Stimulated activated naive B cell treated with anti-CD40 and anti-IgM and Interleukin-4, amounts not matched to agents 10 μg/mL and 1 μg/mL and 100 μg/mL, for 72 hours (primary cell): ENCODE results near the gene PCDHGA12.
"Not testable (repeated sequence)": the region's sequence is repeated elsewhere in the genome, so short reads cannot be mapped to it uniquely, and the experiment has no call there.

Experiments used
- ATAC-seq, 2 donors: fragments of 150-1000 bp; cut with Tn5 transposase; replicated peaks; 2 replicates each; pipeline ENCODE4 v1.10.0; 2021; ENCODE audit warnings: moderate library complexity in 1 of 2
- DNase-seq: peaks from one replicate; pipeline ENCODE4 v3.0.0; 2021
- H3K27ac Mint-ChIP-seq: one replicate; pipeline ENCODE4 v1.8.0; 2022; ENCODE audit warnings: mild to moderate bottlenecking, mixed read lengths
- H3K27me3 Mint-ChIP-seq, 2 donors: one replicate each; pipeline ENCODE4 v1.8.0; 2022; ENCODE audit warnings: mixed read lengths in 2 of 2
- H3K36me3 Mint-ChIP-seq, 2 donors: one replicate each; pipeline ENCODE4 v1.8.0; 2022; ENCODE audit warnings: mixed read lengths in 2 of 2, mild to moderate bottlenecking in 1 of 2
- H3K4me1 Mint-ChIP-seq, 2 donors: one replicate each; pipeline ENCODE4 v1.8.0; 2022; ENCODE audit warnings: mixed read lengths in 2 of 2, mild to moderate bottlenecking in 1 of 2
- H3K4me3 Mint-ChIP-seq, 2 donors: one replicate each; pipeline ENCODE4 v1.8.0; 2022; ENCODE audit warnings: mild to moderate bottlenecking in 2 of 2, mixed read lengths in 2 of 2, moderate library complexity in 1 of 2
- H3K9me3 Mint-ChIP-seq, 2 donors: one replicate each; pipeline ENCODE4 v1.8.0; 2022; ENCODE audit warnings: mixed read lengths in 2 of 2, mild to moderate bottlenecking in 1 of 2

PCDHGA12 gene

GRCh38 chr5:141415275-141415618 is 15.1 kb upstream of the PCDHGA12 start:
- H3K4me3 Mint-ChIP-seq: peak overlapping the region in 1 of 2 donors; percentile 25
- ATAC-seq, DNase-seq: not testable (repeated sequence)
- H3K27me3 Mint-ChIP-seq: peaks cover 58 to 72% of the 10 kb centered on the region in 2 donors
- H3K4me1 Mint-ChIP-seq: peaks cover 16 to 22% of the 10 kb centered on the region in 2 donors
- H3K9me3 Mint-ChIP-seq: peaks cover 10 to 25% of the 10 kb centered on the region in 2 donors
- peak overlapping the region; percentile 62 for H3K27ac Mint-ChIP-seq
- H3K36me3 Mint-ChIP-seq: peaks cover 22 to 26% of the 10 kb centered on the region in 2 donors

- DNase-seq: not testable (repeated sequence)
- peak within 1 kb of the TSS; percentile 88 for H3K27ac Mint-ChIP-seq
- peaks cover 23 to 24% of the 10 kb centered on the region in 2 donors for H3K36me3 Mint-ChIP-seq
- peaks cover 16 to 30% of the 10 kb centered on the region in 2 donors for H3K4me1 Mint-ChIP-seq
- peaks cover 68 to 88% of the 10 kb centered on the region in 2 donors for H3K27me3 Mint-ChIP-seq
- peaks cover 16 to 28% of the 10 kb centered on the region in 2 donors for H3K9me3 Mint-ChIP-seq
- peak within 1 kb of the TSS; percentile 63 to 75 for H3K4me3 Mint-ChIP-seq
- peak; percentile 55 to 75 for ATAC-seq
Observed at GRCh38 chr5:141417494-141418172, 12.7 kb upstream of the PCDHGA12 start, which contains the start of gene PCDHGB7. TSS of gene PCDHGB7 (plus strand) at chr5:141417677. CDS start at chr5:141417860, 183 bp downstream.

GRCh38 chr5:141419074-141419880 is 11.0 kb upstream of the PCDHGA12 start:
- Mint-ChIP-seq H3K27me3 (peaks cover 63 to 79% of the 10 kb centered on the region in 2 donors), H3K36me3 (peaks cover 19 to 23% of the 10 kb centered on the region in 2 donors), H3K9me3 (peaks cover 16 to 26% of the 10 kb centered on the region in 2 donors), H3K4me3 (peak overlapping the region in 1 of 2 donors; percentile 25), H3K4me1 (peaks cover 9 to 18% of the 10 kb centered on the region in 2 donors), H3K27ac (peak overlapping the region; percentile 67)
- no peak for ATAC-seq
- no peak for DNase-seq

- DNase-seq (no peak), ATAC-seq (no peak)
- H3K4me1 Mint-ChIP-seq: peaks cover 6 to 18% of the 10 kb centered on the region in 2 donors
- H3K36me3 Mint-ChIP-seq: peaks cover 13 to 18% of the 10 kb centered on the region in 2 donors
- H3K4me3 Mint-ChIP-seq: peak within 1 kb of the TSS; percentile 75 to 76
- peaks cover 13 to 23% of the 10 kb centered on the region in 2 donors for H3K9me3 Mint-ChIP-seq
- H3K27ac Mint-ChIP-seq: peak within 1 kb of the TSS; percentile 83
- H3K27me3 Mint-ChIP-seq: peaks cover 63 to 68% of the 10 kb centered on the region in 2 donors
Observed at GRCh38 chr5:141420855-141421488, 9.3 kb upstream of the PCDHGA12 start, which contains the start of gene PCDHGA11. TSS of gene PCDHGA11 (plus strand) at chr5:141421051. CDS start at chr5:141421228, 177 bp downstream.

GRCh38 chr5:141421489-141421855 is 8.8 kb upstream of the PCDHGA12 start:
- DNase-seq (no peak), ATAC-seq (no peak)
- peaks cover 13 to 18% of the 10 kb centered on the region in 2 donors for H3K36me3 Mint-ChIP-seq
- H3K4me3 Mint-ChIP-seq: peak overlapping the region; percentile 75 to 76
- peaks cover 68% of the 10 kb centered on the region in 2 donors for H3K27me3 Mint-ChIP-seq
- H3K4me1 Mint-ChIP-seq: peaks cover 6 to 18% of the 10 kb centered on the region in 2 donors
- H3K27ac Mint-ChIP-seq: peak overlapping the region; percentile 83
- peaks cover 13 to 23% of the 10 kb centered on the region in 2 donors for H3K9me3 Mint-ChIP-seq

- peaks cover 13 to 18% of the 10 kb centered on the region in 2 donors for H3K36me3 Mint-ChIP-seq
- peak overlapping the region in 1 of 2 donors; percentile 25 for H3K4me3 Mint-ChIP-seq
- ATAC-seq (no peak), DNase-seq (no peak)
- peaks cover 11 to 22% of the 10 kb centered on the region in 2 donors for H3K9me3 Mint-ChIP-seq
- peaks cover 68 to 73% of the 10 kb centered on the region in 2 donors for H3K27me3 Mint-ChIP-seq
- H3K4me1 Mint-ChIP-seq: peaks cover 3 to 12% of the 10 kb centered on the region in 2 donors
- H3K27ac Mint-ChIP-seq: no peak overlapping the region
Observed at GRCh38 chr5:141422742-141423291, 7.5 kb upstream of the PCDHGA12 start.

GRCh38 chr5:141427783-141428426 is 2.4 kb upstream of the PCDHGA12 start:
- Mint-ChIP-seq H3K36me3 (peaks cover 6 to 29% of the 10 kb centered on the region in 2 donors), H3K27me3 (peaks cover 61 to 65% of the 10 kb centered on the region in 2 donors), H3K9me3 (peaks cover 15 to 17% of the 10 kb centered on the region in 2 donors), H3K4me3 (no peak overlapping the region), H3K4me1 (peaks cover 14 to 22% of the 10 kb centered on the region in 2 donors), H3K27ac (no peak overlapping the region)
- DNase-seq (no peak), ATAC-seq (no peak)

- Mint-ChIP-seq H3K27ac (peak overlapping the region; percentile 76), H3K4me1 (peaks cover 14 to 22% of the 10 kb centered on the region in 2 donors), H3K9me3 (peaks cover 20 to 24% of the 10 kb centered on the region in 2 donors), H3K4me3 (peak overlapping the region; percentile 64 to 82), H3K27me3 (peaks cover 55 to 73% of the 10 kb centered on the region in 2 donors), H3K36me3 (peaks cover 9 to 32% of the 10 kb centered on the region in 2 donors)
- DNase-seq: no peak
- ATAC-seq: peak; percentile 25 to 69
Observed at GRCh38 chr5:141431286-141431685, 979 bp downstream of the PCDHGA12 start.

GRCh38 chr5:141432308-141432707 is 2.0 kb downstream of the PCDHGA12 start:
- DNase-seq, ATAC-seq: not testable (repeated sequence)
- peaks cover 20 to 24% of the 10 kb centered on the region in 2 donors for H3K9me3 Mint-ChIP-seq
- H3K4me1 Mint-ChIP-seq: peaks cover 14 to 22% of the 10 kb centered on the region in 2 donors
- H3K36me3 Mint-ChIP-seq: peaks cover 9 to 32% of the 10 kb centered on the region in 2 donors
- H3K27me3 Mint-ChIP-seq: peaks cover 48 to 71% of the 10 kb centered on the region in 2 donors
- H3K4me3 Mint-ChIP-seq: peak overlapping the region in 1 of 2 donors; percentile 82
- H3K27ac Mint-ChIP-seq: peak overlapping the region; percentile 81

GRCh38 chr5:141432726-141433125 is 2.4 kb downstream of the PCDHGA12 start:
- peaks cover 48 to 67% of the 10 kb centered on the region in 2 donors for H3K27me3 Mint-ChIP-seq
- not testable (repeated sequence) for H3K27ac Mint-ChIP-seq

GRCh38 chr5:141434006-141434405 is 3.7 kb downstream of the PCDHGA12 start:
- Mint-ChIP-seq H3K36me3 (peaks cover 9 to 23% of the 10 kb centered on the region in 2 donors), H3K4me3 (no peak overlapping the region), H3K4me1 (peaks cover 14 to 22% of the 10 kb centered on the region in 2 donors), H3K27ac (no peak overlapping the region), H3K9me3 (peaks cover 16 to 20% of the 10 kb centered on the region in 2 donors), H3K27me3 (peaks cover 41 to 59% of the 10 kb centered on the region in 2 donors)
- DNase-seq (no peak), ATAC-seq (no peak)

More at GRCh38 chr5:141432726-141433125, 2.4 kb downstream of the PCDHGA12 start:
- not testable (repeated sequence) for DNase-seq, ATAC-seq
- Mint-ChIP-seq H3K4me3 (peak overlapping the region in 1 of 2 donors; percentile 25), H3K36me3 (peaks cover 9 to 30% of the 10 kb centered on the region in 2 donors), H3K9me3 (peaks cover 20 to 24% of the 10 kb centered on the region in 2 donors), H3K4me1 (peaks cover 14 to 22% of the 10 kb centered on the region in 2 donors)

- H3K4me1 Mint-ChIP-seq: peaks cover under 1 to 2% of the 10 kb centered on the region in 2 donors
- H3K36me3 Mint-ChIP-seq: peaks cover 9 to 10% of the 10 kb centered on the region in 2 donors
- H3K4me3 Mint-ChIP-seq: no peak overlapping the region
- no peak overlapping the region for H3K27ac Mint-ChIP-seq
- DNase-seq (no peak), ATAC-seq (no peak)
- peaks cover 23 to 50% of the 10 kb centered on the region in 2 donors for H3K27me3 Mint-ChIP-seq
- peaks cover 10 to 15% of the 10 kb centered on the region in 2 donors for H3K9me3 Mint-ChIP-seq
Observed at GRCh38 chr5:141437221-141437620, 6.9 kb downstream of the PCDHGA12 start.
